ENCODE results near the gene MLF1. TPM values are rescaled to one million over a fixed set of nuclear protein-coding genes. Genes with fewer than 3 reads are reported as not detected.

MLF1 gene
- total and polyA plus RNA-seq, 2 of the 4 experiments (the other 2 are of a cell fraction) = 4.7 to 5.2 TPM

DNA sequence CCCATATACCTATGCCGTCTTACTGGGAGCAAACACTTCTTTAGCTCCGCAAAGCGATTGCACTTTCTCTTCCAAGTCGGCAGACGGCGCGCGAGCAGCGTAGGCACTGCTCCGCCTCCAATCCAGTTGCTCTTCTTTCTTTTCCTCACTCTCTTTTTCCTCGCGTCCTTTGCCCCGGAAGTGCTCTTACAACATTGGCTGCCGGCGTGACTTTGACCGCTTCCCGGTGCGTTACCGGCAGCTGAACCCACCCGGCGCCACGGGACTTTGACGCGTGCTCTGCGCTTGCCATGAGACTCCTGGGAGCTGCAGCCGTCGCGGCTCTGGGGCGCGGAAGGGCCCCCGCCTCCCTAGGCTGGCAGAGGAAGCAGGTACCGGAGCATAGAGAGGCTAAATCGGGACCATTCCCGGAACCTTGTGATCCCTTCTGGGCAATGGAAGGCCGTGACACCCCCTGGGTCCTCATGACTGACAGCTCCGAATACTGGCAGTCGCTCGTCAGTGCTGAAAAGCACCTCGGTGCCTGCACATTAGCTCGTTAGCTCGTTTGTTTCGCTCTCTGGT lies 73.4 kb downstream of the MLF1 start, which contains the start of gene GFM1 (continued):
- peak; percentile 63 for TF ChIP-seq SMC3 (IDR thresholded peaks at IDR 0.05; ENCODE audit: low read depth, low read length)
- TF ChIP-seq RCOR1 (IDR thresholded peaks at IDR 0.05; ENCODE audit: insufficient replicate concordance, low read length) = peak; percentile 39

- Histone ChIP-seq H2BK5ac (ENCODE audit: low read depth, low read length, poor library complexity, severe bottlenecking) (no peak overlapping the region), H2AK9ac (replicated peaks; ENCODE audit: low read depth, low read length, poor library complexity) (no peak overlapping the region), H2BK15ac (ENCODE audit: low read depth, low read length) (no peak overlapping the region), H3K27ac (ENCODE audit: insufficient read depth, low read length) (no peak overlapping the region), H3K56ac (ENCODE audit: extremely low read depth, insufficient read depth, low read length) (no peak overlapping the region), H3K9me1 (ENCODE audit: insufficient read depth, low read length) (no peaks in the 10 kb centered on the region), H4K5ac (ENCODE audit: low read depth, low read length) (no peak overlapping the region), H2BK120ac (ENCODE audit: low read depth, low read length) (no peak overlapping the region), H4K8ac (ENCODE audit: low read depth in 2 of 2, low read length in 2 of 2) (no peak overlapping the region), H3K4me1 (ENCODE audit: control insufficient read depth, insufficient read depth, low read length) (no peaks in the 10 kb centered on the region), H3K4me2 (ENCODE audit: low read depth, low read length) (no peak overlapping the region), H3K36me3 (ENCODE audit: control insufficient read depth, insufficient read depth, low read length) (peaks cover 22% of the 10 kb centered on the region), H2BK20ac (ENCODE audit: low read depth, low read length) (no peak overlapping the region), H2AFZ (replicated peaks; ENCODE audit: low read length, poor library complexity) (no peak overlapping the region), H4K91ac (ENCODE audit: insufficient read depth, low read depth, low read length) (no peak overlapping the region), H3K23ac (ENCODE audit: low read depth, low read length) (no peak overlapping the region), H2AK5ac (ENCODE audit: low read depth, low read length) (no peak overlapping the region), H3K14ac (replicated peaks; ENCODE audit: low read depth, low read length) (no peak overlapping the region), H3K4ac (ENCODE audit: low read depth, low read length) (no peak overlapping the region), H4K20me1 (ENCODE audit: insufficient read depth, low read length) (no peaks in the 10 kb centered on the region), H3K9ac (ENCODE audit: low read depth, low read length) (no peak overlapping the region), H3K18ac (ENCODE audit: low read depth, low read length) (no peak overlapping the region), H3K4me3 (ENCODE audit: insufficient read depth, low read depth, low read length) (no peak overlapping the region), H3K27me3 (ENCODE audit: control insufficient read depth, insufficient read depth, low read length) (no peaks in the 10 kb centered on the region), H3K79me1 (ENCODE audit: low read depth in 1 of 2, low read length in 2 of 2) (peaks cover 8 to 18% of the 10 kb centered on the region in 2 experiments; a peak in 3 of 4 replicates), H3K9me3 (ENCODE audit: control insufficient read depth, insufficient read depth, low read length) (no peaks in the 10 kb centered on the region)
- dilution Hi-C loops (cut with HindIII; ENCODE audit: low sequenced_read_pairs, unreplicated experiment) (no loop called here), in situ Hi-C loops (cut with MboI; ENCODE audit: low sequenced_read_pairs) (loop anchor here (25.0 kb wide), 1 partner anchor 613 kb away; no protein-coding TSS in a partner anchor), intact Hi-C loops (cut with micrococcal nuclease) (loop anchor here (10.0 kb wide), 1 partner anchor 545 kb away; the partner anchor contains the start of gene SHOX2)
- BruUV-seq (replicated peaks) = no TSS peak
- POLR2A ChIA-PET (ENCODE audit: unreplicated experiment) = no interaction called here
- no peak for ATAC-seq (ENCODE audit: low read depth)
- CTCF ChIA-PET = interaction anchor here (0.8 kb wide), 1 partner anchor 50 kb away, joined by 3 read pairs; no protein-coding TSS in a partner anchor
- no peak for DNase-seq
- TF ChIP-seq FOS (IDR thresholded peaks at IDR 0.05; ENCODE audit: low read depth, low read length) (no peak), MXI1 (IDR thresholded peaks at IDR 0.05; ENCODE audit: borderline replicate concordance, low read depth, low read length) (no peak), CEBPB (IDR thresholded peaks at IDR 0.05; ENCODE audit: low read depth, low read length) (no peak), MAZ (IDR thresholded peaks at IDR 0.05; ENCODE audit: borderline replicate concordance, low read depth, low read length) (no peak), MAFK (IDR thresholded peaks at IDR 0.05; ENCODE audit: low read depth, low read length) (no peak), SMC3 (IDR thresholded peaks at IDR 0.05; ENCODE audit: low read depth, low read length) (no peak)
- WGBS, 2 experiments (ENCODE audit: extremely low coverage in 2 of 2, insufficient read length in 1 of 2) = 100% methylated on average over 1 of the region's 4 CpGs; no CpG with 5 or more reads in 1 of the 2 experiments
Measured at GRCh38 chr3:158649791-158650190, 78.8 kb downstream of the MLF1 start.
